GM23248 (cell line): ENCODE data around the gene ZNF282.

Experiments used
- EZH2 ChIP-seq: fragments of 200-600 bp; sonication (generic); IDR thresholded peaks from 2 replicates; pipeline ENCODE4 v1.6.1; 2018; ENCODE audit warnings: antibody characterized with exemption, mild to moderate bottlenecking; ENCODE audit not compliant: insufficient read depth, poor library complexity, severe bottlenecking
- EZH2phosphoT487 ChIP-seq: fragments of 200-600 bp; sonication (generic); IDR thresholded peaks from 2 replicates; pipeline ENCODE4 v1.6.1; 2018; ENCODE audit warnings: antibody characterized with exemption, moderate library complexity, mild to moderate bottlenecking, low read depth; ENCODE audit not compliant: insufficient read depth

DNA sequence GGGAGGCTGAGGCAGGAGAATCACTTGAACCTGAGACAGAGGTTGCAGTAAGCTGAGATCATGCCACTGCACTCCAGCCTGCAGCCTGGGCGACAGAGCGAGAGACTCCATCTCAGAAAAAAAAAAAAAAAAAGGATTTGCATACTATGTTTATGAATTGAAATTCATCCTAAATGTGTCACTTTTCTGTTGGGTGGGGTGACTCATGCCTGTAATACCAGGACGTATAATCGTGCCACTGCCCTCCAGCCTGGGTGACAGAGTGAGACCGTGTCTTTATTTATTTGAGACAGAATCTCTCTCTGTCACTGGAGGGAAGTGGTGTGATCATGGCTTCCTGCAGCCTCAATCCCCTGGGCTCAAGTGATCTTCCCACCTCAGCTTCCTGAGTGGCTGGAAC lies 49.9 kb downstream of the ZNF282 start:
- no peak for TF ChIP-seq EZH2
- no peak for TF ChIP-seq EZH2phosphoT487
